Renal cortical epithelial cell (primary cell): Measurements from ENCODE around the gene ADGRF4. TPM values are rescaled to one million over a fixed set of nuclear protein-coding genes. Genes with fewer than 3 reads are reported as not detected.

ENCODE experiments used
- DNase-seq: peaks from one replicate; pipeline ENCODE4 v3.0.0-alpha.2; 2011; ENCODE audit warnings: low read depth
- total RNA-seq: library from RNA; depleted of rRNA; stranded (reverse); fragments of >200 nt; gene quantifications from 2 replicates; pipeline ENCODE4 v1.2.3, GENCODE V29; 2014

ADGRF4 gene
- total RNA-seq, 1 donor from 2014 or later, result 0.10 TPM

DNA sequence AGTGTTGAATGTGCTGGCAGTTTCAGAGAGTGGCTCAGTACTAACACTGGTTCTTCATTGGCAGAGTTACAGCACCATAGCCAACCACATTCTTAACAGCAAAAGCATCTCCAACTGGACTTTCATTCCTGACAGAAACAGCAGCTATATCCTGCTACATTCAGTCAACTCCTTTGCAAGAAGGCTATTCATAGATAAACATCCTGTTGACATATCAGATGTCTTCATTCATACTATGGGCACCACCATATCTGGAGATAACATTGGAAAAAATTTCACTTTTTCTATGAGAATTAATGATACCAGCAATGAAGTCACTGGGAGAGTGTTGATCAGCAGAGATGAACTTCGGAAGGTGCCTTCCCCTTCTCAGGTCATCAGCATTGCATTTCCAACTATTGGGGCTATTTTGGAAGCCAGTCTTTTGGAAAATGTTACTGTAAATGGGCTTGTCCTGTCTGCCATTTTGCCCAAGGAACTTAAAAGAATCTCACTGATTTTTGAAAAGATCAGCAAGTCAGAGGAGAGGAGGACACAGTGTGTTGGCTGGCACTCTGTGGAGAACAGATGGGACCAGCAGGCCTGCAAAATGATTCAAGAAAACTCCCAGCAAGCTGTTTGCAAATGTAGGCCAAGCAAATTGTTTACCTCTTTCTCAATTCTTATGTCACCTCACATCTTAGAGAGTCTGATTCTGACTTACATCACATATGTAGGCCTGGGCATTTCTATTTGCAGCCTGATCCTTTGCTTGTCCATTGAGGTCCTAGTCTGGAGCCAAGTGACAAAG, 17.0 kb upstream of the ADGRF4 start:
- DNase-seq, result no peak

DNA sequence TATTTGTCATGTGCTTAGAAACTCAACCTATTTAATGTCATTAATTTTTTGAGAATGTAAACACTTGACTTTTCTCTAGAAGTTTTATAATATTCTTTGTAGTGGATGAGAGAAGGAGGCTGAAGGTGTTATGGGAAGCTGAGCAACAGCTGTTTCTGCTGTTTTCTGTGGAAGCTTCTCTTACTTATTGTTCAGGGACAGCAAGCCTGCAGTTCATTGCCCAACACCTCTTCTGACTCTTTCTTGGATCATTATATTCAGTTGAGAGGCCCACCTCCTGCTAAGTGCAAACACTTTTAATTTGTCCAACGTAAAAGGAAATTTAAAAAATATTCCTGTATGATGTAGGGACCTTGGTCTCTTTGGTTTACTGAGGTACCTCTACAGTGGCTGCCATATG, 12.0 kb upstream of the ADGRF4 start:
- DNase-seq, result no peak

DNA sequence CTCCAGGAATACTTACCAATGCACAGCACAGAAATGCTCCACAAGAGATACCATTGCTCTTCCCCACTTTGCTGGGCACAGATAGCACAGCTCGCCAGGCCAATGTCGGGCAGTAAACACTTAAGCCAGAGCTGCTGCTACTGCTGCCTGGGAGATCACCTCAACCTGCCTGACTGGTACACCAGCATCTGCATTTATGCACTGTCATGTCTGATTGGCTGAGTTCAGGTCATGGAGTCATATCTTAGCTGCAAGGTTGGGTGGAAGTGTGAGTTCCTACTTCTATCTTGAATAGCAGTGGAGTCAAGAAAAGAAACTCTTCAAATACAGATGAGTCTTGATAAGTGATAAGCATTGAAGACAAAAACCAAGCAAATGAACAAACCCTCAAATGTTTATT, 10.9 kb upstream of the ADGRF4 start:
- no peak for DNase-seq

DNA sequence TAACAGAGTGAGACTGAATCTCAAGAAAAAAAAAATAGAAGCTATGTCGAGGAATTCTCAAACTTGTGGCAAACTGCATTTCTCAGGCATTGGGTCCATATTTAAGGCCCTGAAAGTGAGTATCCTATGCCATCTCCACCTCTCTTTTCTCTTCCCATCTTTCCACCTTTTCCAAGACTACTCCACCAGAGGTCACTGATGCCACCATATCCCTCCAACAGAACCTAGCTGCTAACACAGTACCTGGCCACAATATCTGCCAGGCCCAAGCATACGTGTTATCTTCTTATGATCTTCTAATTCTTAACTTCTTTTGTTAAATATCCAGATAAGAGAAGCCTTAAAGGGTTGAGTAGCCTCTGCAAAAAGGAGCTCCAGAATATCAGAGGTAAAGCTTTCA, 8.2 kb upstream of the ADGRF4 start:
- DNase-seq, result no peak

DNA sequence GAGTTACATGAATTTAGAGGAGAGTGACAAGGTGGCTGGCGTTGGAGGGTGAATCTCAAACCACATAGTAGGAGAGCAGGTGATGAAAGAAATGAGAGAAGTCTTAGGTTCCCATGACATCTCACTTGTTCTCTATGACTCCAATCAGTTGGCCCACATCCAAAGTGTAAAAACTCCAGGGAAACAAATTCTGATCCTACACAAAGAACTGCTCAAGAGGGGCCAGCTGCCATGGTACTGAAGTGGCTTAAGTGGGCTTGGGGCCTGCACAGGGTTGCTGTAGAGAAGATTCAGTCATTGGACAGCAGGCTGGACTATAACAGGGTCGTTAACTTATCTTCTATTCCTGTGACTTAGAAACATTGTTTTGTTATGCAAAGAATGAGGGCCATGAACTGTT, 7.6 kb upstream of the ADGRF4 start:
- no peak for DNase-seq

DNA sequence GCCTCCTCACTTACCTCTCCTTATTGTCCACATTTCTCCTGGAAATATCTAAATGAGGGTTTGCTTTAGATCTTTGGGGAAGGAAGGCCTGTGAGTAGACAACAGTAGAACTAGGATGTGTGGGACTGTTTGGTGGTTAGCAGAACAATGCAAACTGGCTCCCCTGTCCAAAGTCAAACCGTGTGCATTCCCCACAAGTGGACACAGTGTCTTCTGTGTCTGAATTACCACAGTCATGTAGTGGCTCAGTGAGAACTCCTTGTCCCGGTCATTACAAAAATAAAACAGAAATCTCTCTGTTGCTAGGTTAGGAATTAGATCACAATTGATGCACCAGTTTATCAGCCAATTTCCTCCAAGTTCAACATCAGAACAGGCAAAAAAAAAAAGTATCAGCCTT, 455 bp upstream of the ADGRF4 start:
- no peak for DNase-seq

DNA sequence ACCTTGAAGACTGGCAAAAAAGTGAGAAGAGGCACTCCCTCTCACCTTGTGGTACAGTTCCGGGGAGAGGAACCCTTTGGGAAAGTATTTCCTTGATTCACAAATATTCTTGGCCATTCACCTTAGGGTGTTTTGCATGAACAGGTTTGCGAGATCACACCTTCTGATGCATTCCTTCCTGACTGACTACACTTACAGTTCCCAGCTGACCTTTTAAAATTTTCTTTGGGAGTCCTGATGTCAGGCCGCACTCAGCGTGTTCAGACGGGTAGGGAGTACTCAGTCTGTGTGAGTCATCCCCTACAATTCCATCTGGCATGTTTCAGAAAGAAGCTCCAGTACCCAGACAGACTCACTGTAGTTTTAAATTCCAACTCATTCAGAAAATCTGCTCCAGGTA, 1.7 kb downstream of the ADGRF4 start:
- DNase-seq, result peak; percentile 90

DNA sequence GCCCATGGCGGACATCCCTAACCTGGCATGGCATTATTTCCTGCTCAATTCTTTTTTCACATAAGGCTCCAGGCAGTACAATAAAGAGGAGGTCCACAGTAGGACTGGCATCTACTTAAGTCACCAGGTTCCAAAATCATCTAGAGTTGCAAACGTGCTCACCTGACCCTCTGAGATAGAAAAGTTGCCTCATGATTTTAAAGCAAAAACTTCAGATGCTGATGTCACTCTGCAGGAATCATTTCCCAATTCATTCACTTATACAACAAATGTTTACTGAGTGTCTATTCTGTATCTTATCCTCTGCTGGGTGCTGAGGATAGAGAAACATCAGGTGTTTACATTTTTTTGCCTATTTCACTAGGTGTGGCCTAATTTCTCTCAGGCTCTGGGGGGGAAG, 2.2 kb downstream of the ADGRF4 start:
- DNase-seq, result no peak

DNA sequence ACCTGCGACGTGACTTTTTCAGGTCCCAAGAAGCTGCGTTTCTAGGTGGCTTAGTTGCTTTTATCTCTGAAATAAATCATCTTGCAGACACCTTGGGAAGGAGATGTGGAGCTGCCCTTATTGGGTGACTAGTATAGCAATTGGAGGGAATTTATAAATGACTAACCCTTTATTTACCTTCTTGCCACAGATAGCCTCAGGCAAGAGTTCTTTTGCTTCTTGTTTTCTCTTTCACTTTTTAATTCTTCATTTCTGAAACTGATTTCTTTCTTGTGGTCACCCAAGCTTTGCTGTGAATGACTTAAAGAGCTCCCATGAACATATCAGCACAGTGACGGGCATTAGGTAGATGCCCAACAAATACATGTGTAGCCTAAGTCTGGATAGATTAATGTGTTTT, 3.0 kb downstream of the ADGRF4 start:
- DNase-seq, result peak; percentile 94

DNA sequence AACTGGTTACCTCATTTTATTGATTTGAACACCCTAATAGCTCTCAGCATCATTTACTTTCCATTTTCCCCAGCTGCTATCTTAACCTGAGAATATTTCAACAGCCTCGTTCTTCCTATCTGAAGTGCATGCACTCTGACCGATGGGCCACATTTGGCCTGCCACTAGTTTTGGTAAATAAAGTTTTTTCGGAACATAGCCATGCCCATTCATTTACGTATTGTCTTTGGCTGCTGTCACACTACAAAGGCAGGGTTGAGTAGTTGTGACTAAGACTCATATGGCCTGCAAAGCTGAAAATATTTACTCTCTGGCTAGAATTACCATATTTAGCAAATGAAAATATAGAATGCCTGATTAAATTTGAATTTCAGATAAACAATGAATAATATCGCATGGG, 10.8 kb downstream of the ADGRF4 start:
- no peak for DNase-seq

DNA sequence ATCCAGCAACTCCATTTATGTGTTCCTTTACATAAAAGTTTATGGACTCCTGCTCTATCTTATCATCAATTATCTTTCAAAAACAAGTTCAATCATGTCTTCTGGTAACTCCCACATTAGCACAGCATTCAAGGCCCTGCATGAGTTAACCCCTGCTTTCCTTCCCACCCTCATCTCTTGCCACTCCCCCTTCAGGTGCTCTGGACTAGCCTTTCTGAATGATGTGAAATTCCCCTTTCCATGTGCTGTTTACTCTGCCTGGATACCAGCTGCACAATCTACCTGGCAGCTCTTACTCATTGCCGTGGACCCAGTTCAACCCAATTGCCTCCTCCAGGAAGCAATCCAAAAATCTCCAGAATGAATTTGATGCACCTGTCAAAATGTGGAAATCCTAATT, 11.9 kb downstream of the ADGRF4 start:
- no peak for DNase-seq

DNA sequence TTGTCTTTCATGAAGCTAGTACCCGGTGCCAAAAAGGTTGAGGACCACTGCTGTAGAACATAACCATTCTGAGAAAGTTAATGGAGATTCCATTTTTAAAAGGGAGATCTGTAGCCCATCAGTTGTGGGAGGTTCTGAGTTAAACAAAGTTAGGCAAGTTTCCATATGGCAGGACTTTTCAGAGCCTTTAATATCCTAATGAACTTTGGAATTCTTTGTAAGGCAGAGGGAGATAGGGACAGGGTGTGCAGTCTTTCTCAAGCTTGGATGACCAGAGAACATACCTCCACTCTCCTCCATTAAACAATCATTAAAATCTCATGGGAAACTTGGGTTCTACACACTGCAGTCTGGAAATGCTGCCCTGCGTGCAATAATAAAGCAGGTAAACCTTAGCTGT, 14.8 kb downstream of the ADGRF4 start:
- DNase-seq, result no peak

DNA sequence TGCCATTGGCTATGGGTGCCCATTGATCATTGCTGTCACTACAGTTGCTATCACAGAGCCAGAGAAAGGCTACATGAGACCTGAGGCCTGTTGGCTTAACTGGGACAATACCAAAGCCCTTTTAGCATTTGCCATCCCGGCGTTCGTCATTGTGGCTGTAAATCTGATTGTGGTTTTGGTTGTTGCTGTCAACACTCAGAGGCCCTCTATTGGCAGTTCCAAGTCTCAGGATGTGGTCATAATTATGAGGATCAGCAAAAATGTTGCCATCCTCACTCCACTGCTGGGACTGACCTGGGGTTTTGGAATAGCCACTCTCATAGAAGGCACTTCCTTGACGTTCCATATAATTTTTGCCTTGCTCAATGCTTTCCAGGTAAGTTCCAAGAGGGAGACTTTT, 16.4 kb downstream of the ADGRF4 start:
- DNase-seq, result no peak

DNA sequence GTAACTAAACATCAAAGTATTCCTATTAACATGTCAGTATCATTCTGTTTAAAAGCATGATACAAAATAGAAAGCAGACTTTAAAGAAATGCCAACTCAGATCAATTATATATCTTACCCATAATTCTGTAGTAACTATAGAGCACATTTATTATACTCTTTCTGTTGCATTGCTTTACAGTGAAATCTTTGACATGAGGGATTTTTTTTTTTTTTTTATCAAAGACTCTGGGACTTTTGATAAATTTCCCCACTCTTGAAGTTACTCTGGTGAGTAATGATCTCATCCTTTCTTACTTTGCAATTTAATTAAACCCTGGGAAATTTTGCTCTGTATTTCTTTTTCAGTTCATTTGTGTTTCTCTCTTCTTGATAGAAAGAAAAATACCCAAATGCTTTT, 17.4 kb downstream of the ADGRF4 start:
- no peak for DNase-seq

DNA sequence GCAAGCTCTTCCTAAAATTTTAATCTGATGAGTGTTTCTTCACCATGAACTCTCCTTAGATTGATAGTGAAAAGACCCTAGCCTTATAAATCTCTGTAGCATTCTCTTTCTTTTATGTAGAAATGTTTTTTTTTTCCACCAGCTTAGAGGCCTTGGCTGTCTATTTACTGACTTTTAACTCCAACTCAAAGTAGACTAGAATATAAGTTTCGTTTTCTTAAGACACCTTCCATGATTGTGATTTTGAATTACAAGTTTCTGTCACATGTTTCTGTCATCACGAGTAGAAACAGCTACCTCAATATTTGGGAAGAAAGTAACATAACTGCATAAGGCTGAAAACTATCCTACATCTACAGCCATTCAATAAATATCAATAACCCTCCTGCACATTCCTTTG, 17.8 kb downstream of the ADGRF4 start:
- no peak for DNase-seq

DNA sequence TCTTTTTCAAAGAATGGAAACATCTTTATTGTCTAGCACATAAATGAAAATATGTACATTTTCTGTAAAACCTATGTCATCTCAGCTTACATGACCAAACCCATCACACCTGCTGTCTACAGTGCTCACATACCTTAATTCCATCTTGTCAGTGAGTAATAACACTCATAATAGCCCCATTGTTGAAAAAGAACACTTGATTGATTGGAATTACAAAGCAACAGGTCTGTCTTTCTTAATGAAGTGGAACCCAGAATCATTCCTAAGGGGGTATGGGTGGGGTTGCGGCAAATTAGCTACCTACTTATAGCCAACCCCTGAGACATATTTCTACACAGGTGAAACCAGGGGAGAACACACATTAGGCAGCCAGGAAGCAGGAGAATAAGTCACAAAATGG, 20.2 kb downstream of the ADGRF4 start:
- DNase-seq, result no peak

DNA sequence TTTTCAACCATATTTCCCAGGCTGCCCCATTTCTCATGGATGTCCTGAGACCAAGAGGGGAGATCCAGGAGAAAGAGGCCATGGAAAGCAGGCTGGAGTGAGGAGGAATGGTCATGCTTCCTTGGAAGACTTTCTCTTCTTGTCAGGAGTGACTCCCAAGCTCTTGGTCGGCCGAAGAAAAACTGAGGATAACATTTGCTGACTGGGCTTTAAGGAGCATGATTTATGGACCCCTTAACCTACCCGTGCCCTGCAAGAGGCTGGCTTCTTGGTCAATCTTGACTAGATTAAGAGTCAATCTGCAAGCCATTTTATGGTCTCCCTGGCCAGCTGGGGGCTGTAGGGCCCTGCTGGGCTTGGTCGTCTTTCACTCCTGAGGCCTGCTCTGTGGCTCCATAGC, 22.8 kb downstream of the ADGRF4 start:
- DNase-seq, result no peak

DNA sequence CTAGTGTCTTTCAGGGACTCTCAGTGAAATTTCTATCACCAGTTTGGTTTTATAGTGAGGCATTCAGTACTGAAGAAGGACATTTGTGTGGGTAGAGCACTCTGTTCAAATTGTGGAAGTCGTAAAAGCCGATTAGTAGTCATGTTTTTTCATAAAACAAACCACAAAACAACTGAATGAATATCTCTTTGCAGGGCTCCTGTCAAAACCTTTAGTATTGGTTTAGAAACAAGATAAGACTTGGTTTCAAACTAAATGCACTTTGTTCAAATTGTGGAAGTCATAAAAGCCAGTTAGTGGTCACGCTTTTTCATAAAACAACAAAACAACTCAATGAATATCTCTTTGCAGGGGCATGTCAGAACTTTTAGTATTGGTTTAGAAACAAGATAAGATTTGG, 23.8 kb downstream of the ADGRF4 start:
- no peak for DNase-seq

DNA sequence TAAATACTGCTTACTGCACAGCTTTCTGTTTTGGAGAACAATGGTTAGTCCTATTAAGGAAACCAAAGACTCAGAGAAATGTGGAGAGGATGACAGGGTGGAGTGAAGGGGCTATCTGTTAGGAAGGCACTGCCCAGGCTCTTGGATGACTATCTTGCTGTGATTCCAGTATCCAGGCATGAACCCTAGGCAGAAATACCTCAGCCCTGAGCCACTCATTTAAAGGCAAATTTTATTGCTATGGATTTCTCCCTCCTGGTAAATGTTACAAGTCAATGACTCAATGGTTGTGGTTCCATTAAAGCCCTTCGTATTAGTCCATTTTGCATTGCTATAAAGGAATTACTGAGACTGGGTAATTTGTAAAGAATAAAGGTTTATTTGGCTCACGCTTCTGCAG, 25.9 kb downstream of the ADGRF4 start:
- DNase-seq, result peak; percentile 38

DNA sequence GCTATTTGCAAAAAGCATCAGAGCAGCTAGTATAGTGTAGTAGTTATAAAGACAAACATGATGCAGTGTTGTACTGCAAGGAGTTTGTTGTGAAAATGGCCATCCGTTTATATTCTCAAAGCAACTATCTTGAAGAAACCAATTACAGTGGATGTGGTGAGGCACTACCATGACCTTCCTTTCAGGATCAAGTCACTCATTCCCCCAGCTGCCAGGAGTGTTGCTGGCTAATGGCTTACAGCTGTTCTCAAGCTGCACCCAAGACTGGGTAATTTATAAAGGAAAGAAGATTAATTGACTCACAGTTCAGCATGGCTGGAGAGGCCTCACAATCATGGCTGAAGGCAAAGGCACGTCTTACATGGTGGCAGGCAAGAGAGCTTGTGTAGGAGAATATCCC, 29.0 kb downstream of the ADGRF4 start:
- peak; percentile 57 for DNase-seq

DNA sequence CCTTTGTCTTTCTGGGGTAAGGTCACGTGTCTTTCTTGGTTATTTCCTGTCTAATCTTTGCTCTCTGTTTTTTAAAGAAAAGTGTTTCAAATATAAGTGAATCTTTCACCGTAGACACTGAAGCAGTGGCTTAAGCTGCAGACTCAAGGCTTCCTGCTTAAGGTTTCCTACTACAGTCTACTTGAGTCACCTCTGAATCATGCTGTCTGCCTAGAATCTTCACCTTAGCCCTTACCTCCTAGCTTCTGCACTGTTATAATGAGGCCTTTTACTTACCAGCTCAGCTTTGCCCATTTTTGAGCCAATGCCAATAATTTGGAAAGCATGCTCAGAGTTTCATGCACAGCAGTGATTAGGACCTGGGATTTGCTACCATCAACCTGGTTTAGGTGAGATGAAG, 30.6 kb downstream of the ADGRF4 start:
- DNase-seq, result peak; percentile 90

DNA sequence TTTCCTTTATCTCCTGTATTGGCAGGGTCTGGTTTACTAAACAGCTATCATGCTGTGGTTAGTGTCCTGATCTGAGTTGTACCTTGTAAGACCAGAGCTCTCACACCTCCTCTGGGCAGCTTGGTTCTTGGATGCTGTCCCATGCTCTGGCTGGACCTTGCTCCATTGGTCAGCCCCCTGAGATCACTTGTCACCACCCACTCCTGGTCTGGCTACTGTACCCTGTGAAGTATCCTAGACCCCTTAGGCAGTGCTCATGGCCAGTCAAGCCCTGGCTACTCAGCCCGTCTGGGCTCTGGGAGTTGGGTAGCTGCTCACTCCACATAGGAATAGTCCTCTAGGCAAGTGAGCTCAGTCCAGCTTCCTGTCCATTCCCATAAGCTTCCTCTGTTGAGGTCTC, 31.1 kb downstream of the ADGRF4 start:
- no peak for DNase-seq

DNA sequence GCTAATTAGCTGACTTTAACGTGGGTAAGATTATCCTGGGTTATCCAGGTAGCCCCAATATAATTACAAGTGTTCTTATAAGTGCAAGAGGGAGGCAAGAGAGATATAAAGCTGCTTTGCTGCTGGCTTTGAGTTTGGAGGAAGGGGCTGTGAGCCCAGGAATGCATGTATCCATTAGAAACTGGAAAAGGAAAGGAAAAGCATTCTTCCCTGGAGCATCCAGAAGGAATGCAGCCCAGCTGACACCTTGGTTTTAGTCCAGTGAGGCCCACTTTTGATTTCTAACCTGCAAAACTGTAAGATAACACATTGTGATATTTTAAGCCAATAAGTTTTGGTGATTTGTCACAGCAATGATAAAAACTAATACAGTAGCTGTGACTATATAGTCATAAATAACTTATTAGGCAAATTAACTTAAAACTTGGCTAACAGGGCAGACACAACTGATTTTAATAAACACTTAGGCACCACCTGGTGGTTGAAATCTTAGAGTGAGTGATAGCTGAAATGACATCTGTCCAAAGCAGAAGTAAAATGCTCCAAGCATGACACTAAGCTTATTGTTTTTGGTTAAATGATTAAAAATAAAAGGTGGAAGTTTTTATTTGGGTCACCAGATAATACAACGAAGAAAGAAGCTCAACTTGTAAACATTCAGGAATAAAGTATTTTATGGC, 35.6 kb downstream of the ADGRF4 start:
- DNase-seq, result peak; percentile 62
